ENCODE measurements around the gene MTHFR. TPM values are rescaled to one million over a fixed set of nuclear protein-coding genes. Genes with fewer than 3 reads are reported as not detected.

Gene MTHFR
- total RNA-seq, 1 donor from 2014 or later = 29.6 TPM

DNA sequence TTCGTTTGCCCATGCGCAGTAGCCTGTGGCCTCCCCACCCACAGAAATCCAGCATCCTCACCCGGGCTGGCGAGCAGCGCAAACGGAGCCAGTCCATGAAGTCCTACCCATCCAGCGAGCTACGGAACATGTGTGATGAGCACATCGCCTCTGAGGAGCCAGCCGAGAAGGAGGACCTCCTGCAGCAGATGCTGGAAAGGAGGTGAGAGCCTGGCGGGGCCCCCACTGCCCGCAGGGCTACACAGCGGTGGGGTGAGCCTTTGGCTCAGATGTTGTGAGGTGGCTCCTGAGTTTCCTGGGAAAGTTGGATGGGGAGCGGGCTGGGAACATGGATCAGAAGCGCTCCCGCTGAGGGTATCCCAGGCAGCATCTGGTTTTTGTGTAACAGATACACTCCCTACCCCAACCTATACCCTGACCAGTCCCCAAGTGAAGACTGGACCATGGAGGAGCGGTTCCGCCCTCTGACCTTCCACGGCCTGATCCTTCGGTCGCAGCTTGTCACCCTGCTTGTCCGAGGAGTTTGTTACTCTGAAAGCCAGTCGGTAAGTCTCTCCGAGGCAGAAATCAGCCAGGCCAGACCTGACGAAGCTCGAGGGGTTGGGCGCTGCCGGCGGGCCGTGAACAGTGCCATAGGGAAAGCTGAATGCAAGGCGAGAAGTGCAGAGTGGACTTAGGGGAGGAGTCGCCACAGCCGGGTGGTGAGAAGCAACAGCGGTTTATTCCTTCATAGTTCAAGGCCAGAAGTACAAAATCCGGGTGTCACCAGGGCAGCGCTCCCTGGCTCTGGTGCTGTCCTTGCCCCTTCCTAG lies 31.4 kb upstream of the MTHFR start:
- H3K4me1 Mint-ChIP-seq = no peaks in the 10 kb centered on the region
- DNase-seq (ENCODE audit: low read depth, low spot score) = no peak
- TF ChIP-seq, protein P1, sequence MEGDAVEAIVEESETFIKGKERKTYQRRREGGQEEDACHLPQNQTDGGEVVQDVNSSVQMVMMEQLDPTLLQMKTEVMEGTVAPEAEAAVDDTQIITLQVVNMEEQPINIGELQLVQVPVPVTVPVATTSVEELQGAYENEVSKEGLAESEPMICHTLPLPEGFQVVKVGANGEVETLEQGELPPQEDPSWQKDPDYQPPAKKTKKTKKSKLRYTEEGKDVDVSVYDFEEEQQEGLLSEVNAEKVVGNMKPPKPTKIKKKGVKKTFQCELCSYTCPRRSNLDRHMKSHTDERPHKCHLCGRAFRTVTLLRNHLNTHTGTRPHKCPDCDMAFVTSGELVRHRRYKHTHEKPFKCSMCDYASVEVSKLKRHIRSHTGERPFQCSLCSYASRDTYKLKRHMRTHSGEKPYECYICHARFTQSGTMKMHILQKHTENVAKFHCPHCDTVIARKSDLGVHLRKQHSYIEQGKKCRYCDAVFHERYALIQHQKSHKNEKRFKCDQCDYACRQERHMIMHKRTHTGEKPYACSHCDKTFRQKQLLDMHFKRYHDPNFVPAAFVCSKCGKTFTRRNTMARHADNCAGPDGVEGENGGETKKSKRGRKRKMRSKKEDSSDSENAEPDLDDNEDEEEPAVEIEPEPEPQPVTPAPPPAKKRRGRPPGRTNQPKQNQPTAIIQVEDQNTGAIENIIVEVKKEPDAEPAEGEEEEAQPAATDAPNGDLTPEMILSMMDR (conservative IDR thresholded peaks at IDR 0.05) = no peak
- no peak overlapping the region for H3K4me3 Mint-ChIP-seq
- H3K36me3 Mint-ChIP-seq (ENCODE audit: low read depth) = peaks cover 8% of the 10 kb centered on the region
- H3K27ac Mint-ChIP-seq (ENCODE audit: unreplicated experiment) = no peak overlapping the region
- no peaks in the 10 kb centered on the region for H3K27me3 Mint-ChIP-seq (ENCODE audit: low read depth)
- H3K9me3 Mint-ChIP-seq = no peaks in the 10 kb centered on the region

DNA sequence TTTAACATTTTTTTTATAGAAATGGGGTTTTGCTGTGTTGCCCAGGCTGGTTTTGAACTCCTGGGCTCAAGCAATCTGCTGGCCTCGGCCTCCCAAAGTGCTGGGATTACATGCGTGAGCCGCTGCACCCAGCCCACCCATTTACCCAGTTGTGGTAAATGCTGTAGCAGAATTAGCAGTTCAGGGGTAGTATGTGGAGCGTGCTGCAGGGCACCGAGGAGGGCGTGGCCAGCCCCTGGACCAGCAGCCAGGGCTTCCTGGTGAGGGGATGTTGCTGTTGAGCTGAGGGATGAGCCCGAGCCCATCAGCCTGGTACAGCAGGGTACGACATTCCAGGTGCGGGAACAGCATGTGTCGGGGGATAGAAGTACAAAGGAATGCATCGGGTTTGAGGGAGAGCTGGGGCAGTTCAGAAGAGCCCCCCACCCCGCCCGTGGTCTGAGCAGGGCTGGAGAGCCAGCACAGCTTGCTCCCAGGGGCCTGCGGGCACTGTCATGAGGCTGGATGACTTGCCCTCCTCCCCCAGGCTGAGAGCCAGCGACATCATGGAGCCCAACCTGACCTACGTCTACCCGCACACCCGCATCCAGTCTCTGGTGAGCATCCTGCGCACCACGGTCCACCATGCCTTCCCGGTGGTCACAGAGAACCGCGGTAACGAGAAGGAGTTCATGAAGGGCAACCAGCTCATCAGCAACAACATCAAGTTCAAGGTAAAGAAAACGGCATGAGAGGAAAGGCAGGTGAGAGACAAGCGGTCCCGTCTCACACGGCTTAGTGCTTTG lies 29.9 kb upstream of the MTHFR start:
- TF ChIP-seq, protein P1 (conservative IDR thresholded peaks at IDR 0.05) = no peak
- H3K27me3 Mint-ChIP-seq (ENCODE audit: low read depth) = no peaks in the 10 kb centered on the region
- H3K27ac Mint-ChIP-seq (ENCODE audit: unreplicated experiment) = no peak overlapping the region
- H3K4me3 Mint-ChIP-seq = no peak overlapping the region
- DNase-seq (ENCODE audit: low read depth, low spot score) = no peak
- H3K36me3 Mint-ChIP-seq (ENCODE audit: low read depth) = peaks cover 8% of the 10 kb centered on the region
- no peaks in the 10 kb centered on the region for H3K4me1 Mint-ChIP-seq
- H3K9me3 Mint-ChIP-seq = no peaks in the 10 kb centered on the region

DNA sequence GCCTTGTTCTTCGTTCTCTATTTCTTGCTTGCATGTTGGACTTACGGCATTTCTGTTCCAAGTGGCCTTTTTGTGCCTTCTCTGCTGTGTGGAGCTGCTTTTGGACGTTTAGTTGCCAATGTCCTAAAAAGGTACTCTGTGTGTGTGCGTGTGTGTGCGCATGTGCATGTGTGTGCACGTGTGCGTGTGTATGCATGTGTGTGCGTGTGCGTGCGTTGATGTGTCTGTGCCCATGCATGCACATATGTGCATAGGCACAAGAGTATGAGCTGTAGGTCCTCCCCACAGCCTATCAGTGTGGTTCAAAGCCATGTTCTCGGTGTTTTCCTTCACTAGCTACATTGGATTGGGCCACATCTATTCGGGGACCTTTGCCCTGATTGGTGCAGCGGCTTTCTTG lies 28.1 kb upstream of the MTHFR start:
- TF ChIP-seq, protein P1 (conservative IDR thresholded peaks at IDR 0.05) = no peak
- Mint-ChIP-seq H3K9me3 (no peaks in the 10 kb centered on the region), H3K4me3 (no peak overlapping the region), H3K36me3 (ENCODE audit: low read depth) (peaks cover 10% of the 10 kb centered on the region), H3K4me1 (no peaks in the 10 kb centered on the region), H3K27me3 (ENCODE audit: low read depth) (no peaks in the 10 kb centered on the region), H3K27ac (ENCODE audit: unreplicated experiment) (no peak overlapping the region)
- no peak for DNase-seq (ENCODE audit: low read depth, low spot score)

DNA sequence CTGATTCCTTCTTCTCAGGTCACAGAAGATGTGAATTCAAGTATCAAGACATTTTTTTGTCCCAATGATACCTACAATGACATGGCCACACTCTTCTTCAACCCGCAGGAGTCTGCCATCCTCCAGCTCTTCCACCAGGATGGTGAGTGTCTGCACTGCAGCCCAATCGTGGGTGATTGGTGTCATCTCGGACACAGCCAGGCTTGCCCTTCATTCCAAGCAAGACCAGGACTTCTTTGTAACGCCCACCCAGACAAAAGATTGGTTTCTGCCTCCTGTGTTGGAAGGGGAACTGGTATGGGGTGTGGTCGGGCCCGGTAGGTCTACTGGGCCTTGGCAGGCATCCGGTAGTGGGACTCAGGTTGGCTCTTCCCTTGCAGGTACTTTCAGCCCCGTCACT lies 27.7 kb upstream of the MTHFR start:
- TF ChIP-seq, protein P1 (conservative IDR thresholded peaks at IDR 0.05) = no peak
- Mint-ChIP-seq H3K4me3 (no peak overlapping the region), H3K9me3 (no peaks in the 10 kb centered on the region), H3K27ac (ENCODE audit: unreplicated experiment) (no peak overlapping the region), H3K4me1 (no peaks in the 10 kb centered on the region), H3K36me3 (ENCODE audit: low read depth) (peaks cover 10% of the 10 kb centered on the region), H3K27me3 (ENCODE audit: low read depth) (no peaks in the 10 kb centered on the region)
- no peak for DNase-seq (ENCODE audit: low read depth, low spot score)

DNA sequence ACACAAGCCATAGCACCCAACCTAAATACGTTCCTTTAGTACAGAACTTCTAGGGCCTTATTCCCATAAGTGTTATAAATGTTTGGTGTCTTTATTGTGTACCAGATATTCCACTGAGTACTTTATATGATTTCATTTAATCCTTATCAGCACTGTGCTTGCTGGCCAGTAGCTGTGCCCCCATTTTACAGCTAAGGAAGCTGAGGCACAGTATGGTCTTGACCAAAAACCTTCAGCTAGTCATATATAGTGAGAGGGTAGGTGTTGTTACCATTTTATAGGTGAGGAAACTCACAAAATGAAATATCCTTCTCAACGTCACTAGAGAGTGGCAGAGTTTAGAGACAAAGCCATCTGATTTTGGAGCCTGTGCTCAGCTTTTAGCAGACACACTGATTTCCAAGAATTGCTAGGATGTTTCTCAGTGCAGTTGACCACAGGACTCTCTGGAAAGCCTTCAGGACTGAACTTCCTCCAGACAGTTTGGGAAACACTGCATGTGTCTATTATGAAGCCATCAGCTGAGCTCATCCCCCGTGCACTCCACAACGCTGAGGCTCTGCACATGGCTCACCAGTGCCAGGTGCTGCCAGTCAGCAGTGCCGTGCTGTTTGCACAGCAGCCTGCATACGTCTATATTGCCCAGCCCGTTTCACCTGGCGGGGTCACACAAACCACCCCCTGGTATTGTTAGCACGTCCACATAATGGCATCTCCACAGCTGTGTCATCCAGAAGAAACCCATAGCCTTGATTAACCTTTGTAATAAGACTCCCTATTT lies 26.4 kb upstream of the MTHFR start:
- TF ChIP-seq, protein P1 (conservative IDR thresholded peaks at IDR 0.05) = no peak
- no peaks in the 10 kb centered on the region for H3K9me3 Mint-ChIP-seq
- no peak for DNase-seq (ENCODE audit: low read depth, low spot score)
- no peak overlapping the region for H3K4me3 Mint-ChIP-seq
- H3K4me1 Mint-ChIP-seq = no peaks in the 10 kb centered on the region
- H3K36me3 Mint-ChIP-seq (ENCODE audit: low read depth) = peaks cover 15% of the 10 kb centered on the region
- H3K27me3 Mint-ChIP-seq (ENCODE audit: low read depth) = no peaks in the 10 kb centered on the region
- no peak overlapping the region for H3K27ac Mint-ChIP-seq (ENCODE audit: unreplicated experiment)

All from neural crest cell (in vitro differentiated cells).